OCI-LY7 (cell line): ENCODE measurements around the gene NRIP1. TPM values are rescaled to one million over a fixed set of nuclear protein-coding genes. Genes with fewer than 3 reads are reported as not detected.

Experiments used
- BruUV-seq: library from RNA; stranded (reverse); fragments of 400-500 nt; replicated peaks from 2 replicates; lab custom pipeline; 2021; lab: Mats Ljungman, UMichigan
- CTCF ChIA-PET: fragments of 300-600 bp; sonication (Branson Sonifier 250); formaldehyde crosslinking; loops from one replicate; lab custom pipeline; 2022; ENCODE audit warnings: antibody characterized with exemption; ENCODE audit not compliant: unreplicated experiment; lab: Charles Lee
- POLR2A ChIA-PET: fragments of 300-600 bp; sonication (Branson Sonifier 250); formaldehyde crosslinking; loops from one replicate; lab custom pipeline; 2022; ENCODE audit warnings: antibody characterized with exemption; lab: Charles Lee
- DNase-seq: peaks from one replicate; pipeline ENCODE4 v3.0.0-alpha.2; 2015; ENCODE audit warnings: low spot score
- H2AFZ ChIP-seq: fragments of 200-600 bp; sonication (generic), shearing (Covaris generic); 2 replicates; pipeline ENCODE4 v1.6.1; 2014; ENCODE audit warnings: mild to moderate bottlenecking, antibody characterized with exemption, low read length, moderate library complexity
- H3K27ac ChIP-seq: fragments of 200-600 bp; sonication (generic); 2 replicates; pipeline ENCODE4 v1.5.1; 2014; ENCODE audit warnings: mixed run types, low read depth, mild to moderate bottlenecking, moderate library complexity, low read length, inconsistent platforms; ENCODE audit not compliant: poor library complexity, severe bottlenecking
- H3K36me3 ChIP-seq: fragments of 200-600 bp; sonication (generic); 2 replicates; pipeline ENCODE4 v1.6.1; 2014; ENCODE audit warnings: mild to moderate bottlenecking, antibody characterized with exemption, low read length, moderate library complexity, mixed read lengths; ENCODE audit not compliant: insufficient read depth
- H3K4me1 ChIP-seq: fragments of 200-600 bp; sonication (generic); 2 replicates; pipeline ENCODE4 v1.5.1; 2014; ENCODE audit warnings: mild to moderate bottlenecking, low read length; ENCODE audit not compliant: insufficient read depth, poor library complexity, severe bottlenecking
- H3K4me2 ChIP-seq: fragments of 200-600 bp; sonication (generic); 2 replicates; pipeline ENCODE4 v1.6.1; 2014; ENCODE audit warnings: mild to moderate bottlenecking, low read length
- H3K4me3 ChIP-seq: fragments of 200-600 bp; sonication (generic); 2 replicates; pipeline ENCODE4 v1.5.1; 2014; ENCODE audit warnings: mild to moderate bottlenecking, low read depth, low read length; ENCODE audit not compliant: poor library complexity, severe bottlenecking
- H3K79me2 ChIP-seq: fragments of 200-600 bp; sonication (generic); 2 replicates; pipeline ENCODE4 v1.6.1; 2016; ENCODE audit warnings: low read depth, mild to moderate bottlenecking, low read length, moderate library complexity, mixed read lengths; ENCODE audit not compliant: insufficient read depth
- H3K9me2 ChIP-seq: fragments of 200-600 bp; sonication (generic); 2 replicates; pipeline ENCODE4 v1.6.1; 2016; ENCODE audit warnings: mild to moderate bottlenecking, low read length, mixed read lengths; ENCODE audit not compliant: insufficient read depth
- H3K9me3 ChIP-seq: fragments of 200-600 bp; sonication (generic); 2 replicates; pipeline ENCODE4 v1.6.1; 2014; ENCODE audit warnings: mild to moderate bottlenecking, mixed run types, low read length, mixed read lengths
- H4K20me1 ChIP-seq: fragments of 200-600 bp; sonication (generic); 2 replicates; pipeline ENCODE4 v1.6.1; 2014; ENCODE audit warnings: mild to moderate bottlenecking, antibody characterized with exemption, low read length, moderate library complexity, mixed read lengths; ENCODE audit not compliant: insufficient read depth
- CTCF ChIP-seq: fragments of 200-600 bp; sonication (generic); conservative IDR thresholded peaks from 2 replicates; pipeline ENCODE4 v1.5.1; 2014; ENCODE audit warnings: mild to moderate bottlenecking, antibody characterized with exemption, low read length, moderate library complexity, mixed read lengths
- EZH2phosphoT487 ChIP-seq: fragments of 200-600 bp; sonication (generic); IDR thresholded peaks from 2 replicates; pipeline ENCODE4 v1.6.1; 2018; ENCODE audit warnings: low read depth, borderline replicate concordance, mild to moderate bottlenecking, mixed run types, antibody characterized with exemption, low read length, moderate library complexity, mixed read lengths
- intact Hi-C: fragments of 100-400 bp; cut with micrococcal nuclease; formaldehyde crosslinking; loops from one replicate; pipeline ENCODE4 v1.10.0; 2022; ENCODE audit not compliant: unreplicated experiment
- total RNA-seq, 2 experiments: library from RNA; depleted of rRNA in 1 of 2; stranded (reverse); fragments of >200 nt in 1 of 2; shearing (Covaris generic) in 1 of 2; gene quantifications; 2 replicates each; pipeline ENCODE4 v1.2.3, GENCODE V29; 2014 to 2022

NRIP1 gene
- total RNA-seq, 2 experiments from 2014 or later = not detected

- intact Hi-C loops = no loop called here
- Histone ChIP-seq H3K9me2 (no peaks in the 10 kb centered on the region), H3K4me3 (no peak overlapping the region), H3K79me2 (no peaks in the 10 kb centered on the region), H2AFZ (no peak overlapping the region), H3K9me3 (no peaks in the 10 kb centered on the region), H3K27ac (no peak overlapping the region), H3K36me3 (no peaks in the 10 kb centered on the region), H3K4me1 (no peaks in the 10 kb centered on the region), H4K20me1 (no peaks in the 10 kb centered on the region), H3K4me2 (no peak overlapping the region)
- no peak for DNase-seq
- no peak for TF ChIP-seq CTCF
- no peak for TF ChIP-seq EZH2phosphoT487
- BruUV-seq = no TSS peak
- CTCF ChIA-PET = no interaction called here
- POLR2A ChIA-PET = interaction anchor here (0.6 kb wide), 1 partner anchor 86 kb away, joined by 3 read pairs; no protein-coding TSS in a partner anchor
Observed at GRCh38 chr21:15052459-15052763, 12.4 kb downstream of the NRIP1 start.

GRCh38 chr21:15051644-15052458, 12.9 kb downstream of the NRIP1 start:
- DNase-seq = no peak
- TF ChIP-seq EZH2phosphoT487 (no peak), CTCF (no peak)
- no peak overlapping the region for H2AFZ ChIP-seq
- BruUV-seq = no TSS peak
- no peaks in the 10 kb centered on the region for H3K9me3 ChIP-seq
- H3K79me2 ChIP-seq = no peaks in the 10 kb centered on the region
- intact Hi-C loops = no loop called here
- POLR2A ChIA-PET = interaction anchor here (0.6 kb wide), 1 partner anchor 86 kb away, joined by 3 read pairs; no protein-coding TSS in a partner anchor
- H4K20me1 ChIP-seq = no peaks in the 10 kb centered on the region
- H3K36me3 ChIP-seq = no peaks in the 10 kb centered on the region
- H3K4me2 ChIP-seq = no peak overlapping the region
- H3K27ac ChIP-seq = no peak overlapping the region
- no peak overlapping the region for H3K4me3 ChIP-seq
- H3K4me1 ChIP-seq = no peaks in the 10 kb centered on the region
- CTCF ChIA-PET = no interaction called here
- H3K9me2 ChIP-seq = no peaks in the 10 kb centered on the region
